Liver (tissue), 9 donors: ENCODE measurements around the gene FAM20C. TPM values are rescaled to one million over a fixed set of nuclear protein-coding genes. Genes with fewer than 3 reads are reported as not detected.

Source experiments
- DNase-seq: peaks from one replicate; pipeline ENCODE4 v3.0.0-alpha.2; 2017; ENCODE audit warnings: low spot score
- H3K27ac ChIP-seq, 2 donors: one replicate each; pipeline ENCODE4 v1.7.0; 2013; ENCODE audit warnings: inconsistent platforms in 2 of 2, low read length in 2 of 2, control low read depth in 1 of 2, low read depth in 1 of 2, mild to moderate bottlenecking in 1 of 2
- H3K27me3 ChIP-seq, 4 donors: one replicate each; pipeline versions ENCODE4 v1.6.1 to v1.7.0; 2013; ENCODE audit warnings: low read length in 3 of 4, inconsistent platforms in 1 of 4, mild to moderate bottlenecking in 1 of 4, moderate library complexity in 1 of 4; ENCODE audit not compliant: control insufficient read depth in 4 of 4, insufficient read depth in 4 of 4
- H3K36me3 ChIP-seq, 4 donors: one replicate each; pipeline versions ENCODE4 v1.6.1 to v1.7.0; 2013; ENCODE audit warnings: low read length in 3 of 4, mild to moderate bottlenecking in 3 of 4, low read depth in 1 of 4, moderate library complexity in 1 of 4; ENCODE audit not compliant: control insufficient read depth in 4 of 4, insufficient read depth in 3 of 4
- H3K4me1 ChIP-seq, 4 donors: one replicate each; pipeline versions ENCODE4 v1.6.1 to v1.7.0; 2013; ENCODE audit warnings: low read length in 3 of 4, mild to moderate bottlenecking in 3 of 4, moderate library complexity in 1 of 4; ENCODE audit not compliant: control insufficient read depth in 4 of 4, insufficient read depth in 4 of 4
- H3K4me3 ChIP-seq, 3 donors: one replicate each; pipeline versions ENCODE4 v1.6.1 to v1.7.0; 2013; ENCODE audit warnings: low read length in 3 of 3, control low read depth in 1 of 3, low read depth in 1 of 3, mild to moderate bottlenecking in 1 of 3
- H3K9ac ChIP-seq, 2 donors: one replicate each; pipeline ENCODE4 v1.7.0; 2013; ENCODE audit warnings: low read length in 2 of 2, mild to moderate bottlenecking in 2 of 2, moderate library complexity in 2 of 2, control low read depth in 1 of 2, low read depth in 1 of 2
- H3K9me3 ChIP-seq, 4 donors: one replicate each; pipeline versions ENCODE4 v1.6.1 to v1.7.0; 2013; ENCODE audit warnings: low read length in 3 of 4; ENCODE audit not compliant: control insufficient read depth in 4 of 4
- ATF3 ChIP-seq: IDR thresholded peaks from 2 replicates; pipeline ENCODE4 v1.6.1; 2016; ENCODE audit warnings: antibody characterized with exemption
- CTCF ChIP-seq: fragments of 150-350 bp; IDR thresholded peaks from 2 replicates; pipeline ENCODE4 v1.5.1; 2017; ENCODE audit warnings: improper control_type of control experiment, low read depth, low read length; ENCODE audit not compliant: missing input control
- EGR1 ChIP-seq, 2 donors: IDR thresholded peaks; 2 replicates each; pipeline ENCODE4 v1.6.1; 2016 to 2018; ENCODE audit warnings: antibody characterized with exemption in 2 of 2, low read depth in 2 of 2
- FOXA1 ChIP-seq: IDR thresholded peaks from 2 replicates; pipeline ENCODE4 v1.6.1; 2016; ENCODE audit warnings: antibody characterized with exemption
- FOXA2 ChIP-seq: IDR thresholded peaks from 2 replicates; pipeline ENCODE4 v1.6.1; 2016; ENCODE audit warnings: antibody characterized with exemption
- GABPA ChIP-seq, 2 donors: IDR thresholded peaks in 1 of 2; conservative IDR thresholded peaks in 1 of 2; 2 replicates each; pipeline ENCODE4 v1.6.1; 2016; ENCODE audit warnings: antibody characterized with exemption in 2 of 2, mild to moderate bottlenecking in 1 of 2, moderate library complexity in 1 of 2
- HNF4A ChIP-seq, 2 donors: conservative IDR thresholded peaks; 2 replicates each; pipeline ENCODE4 v1.6.1; 2016; ENCODE audit warnings: antibody characterized with exemption in 2 of 2, mild to moderate bottlenecking in 2 of 2
- HNF4G ChIP-seq: IDR thresholded peaks from 2 replicates; pipeline ENCODE4 v1.6.1; 2016; ENCODE audit warnings: antibody characterized with exemption
- MAX ChIP-seq: IDR thresholded peaks from 2 replicates; pipeline ENCODE4 v1.6.1; 2016; ENCODE audit warnings: antibody characterized with exemption
- NR2F2 ChIP-seq: IDR thresholded peaks from 2 replicates; pipeline ENCODE4 v1.6.1; 2016; ENCODE audit warnings: antibody characterized with exemption
- RAD21 ChIP-seq, 2 donors: IDR thresholded peaks; 2 replicates each; pipeline ENCODE4 v1.6.1; 2016; ENCODE audit warnings: antibody characterized with exemption in 2 of 2, mild to moderate bottlenecking in 2 of 2
- RXRA ChIP-seq, 2 donors: IDR thresholded peaks; 2 replicates each; pipeline ENCODE4 v1.6.1; 2017 to 2018; ENCODE audit warnings: antibody characterized with exemption in 2 of 2, mild to moderate bottlenecking in 1 of 2
- SP1 ChIP-seq: IDR thresholded peaks from 2 replicates; pipeline ENCODE4 v1.6.1; 2018; ENCODE audit warnings: antibody characterized with exemption, mild to moderate bottlenecking
- TAF1 ChIP-seq: conservative IDR thresholded peaks from 2 replicates; pipeline ENCODE4 v1.6.1; 2016; ENCODE audit warnings: antibody characterized with exemption, mild to moderate bottlenecking
- ZBTB33 ChIP-seq: IDR thresholded peaks from 2 replicates; pipeline ENCODE4 v1.6.1; 2016; ENCODE audit warnings: antibody characterized with exemption
- WGBS: extraction: QIAGEN DNeasy Blood & Tissue Kit; methylation state at CpG from one replicate; pipeline ENCODE4 v1.1.7; 2013; 5-methylcytosine and 5-hydroxymethylcytosine counted together
- polyA plus RNA-seq, 2 donors: library from polyadenylated mRNA; stranded (reverse) in 1 of 2; unstranded in 1 of 2; fragments of 200-250 nt in 1 of 2; fragments of >200 nt in 1 of 2; fragmentation: Nextera tagmentation in 1 of 2; extraction: Ambion mirVana in 1 of 2; gene quantifications; one replicate each; pipeline versions ENCODE4 v1.2.1 to v1.2.3, GENCODE V29; 2013 to 2015
- total RNA-seq, 2 donors: library from RNA; depleted of rRNA; stranded (reverse); fragments of >200 nt; gene quantifications; one replicate each; pipeline ENCODE4 v1.2.3, GENCODE V29; 2014
- donor health status: healthy.
- donor health status: healthy.
- donor health status: healthy.
- donor health status: healthy.
- donor health status: healthy.

The FAM20C gene
- total and polyA plus RNA-seq, 4 donors, result 13.4 to 40.4 (median 31.5) TPM

- Histone ChIP-seq H3K27ac (no peak overlapping the region), H3K4me1 (peaks cover 0 to 6% (median 2%) of the 10 kb centered on the region in 4 donors), H3K36me3 (no peaks in the 10 kb centered on the region), H3K4me3 (no peak overlapping the region), H3K9ac (no peak overlapping the region), H3K9me3 (no peaks in the 10 kb centered on the region), H3K27me3 (peaks cover 5 to 19% (median 8%) of the 10 kb centered on the region in 4 donors)
- 64% methylated on average over 21 of the region's 21 CpGs for WGBS
- no peak for TF ChIP-seq MAX
- TF ChIP-seq CTCF, result no peak
- TF ChIP-seq FOXA1, result no peak
- DNase-seq, result no peak
These were observed 99.2 kb downstream of the FAM20C start for GRCh38 chr7:291373-292092.

- peaks cover 0 to 6% (median 2%) of the 10 kb centered on the region in 4 donors for H3K4me1 ChIP-seq
- no peak for DNase-seq
- no peak overlapping the region for H3K27ac ChIP-seq
- H3K9ac ChIP-seq, result no peak overlapping the region
- TF ChIP-seq RXRA (IDR thresholded peaks at IDR 0.05) (no peak), NR2F2 (no peak), ZBTB33 (no peak), GABPA (IDR thresholded peaks at IDR 0.05 in 1 of 2, conservative IDR thresholded peaks at IDR 0.05 in 1 of 2) (no peak), HNF4G (no peak), RAD21 (IDR thresholded peaks at IDR 0.05) (no peak), CTCF (no peak), EGR1 (IDR thresholded peaks at IDR 0.05; ENCODE audit: low read depth in 2 of 2) (no peak), HNF4A (conservative IDR thresholded peaks at IDR 0.05) (no peak), ATF3 (no peak), FOXA1 (no peak), SP1 (no peak), TAF1 (no peak), FOXA2 (no peak)
- H3K36me3 ChIP-seq, result no peaks in the 10 kb centered on the region
- WGBS, result 73% methylated on average over 7 of the region's 7 CpGs
- no peak overlapping the region for H3K4me3 ChIP-seq
- peaks cover 5 to 19% (median 8%) of the 10 kb centered on the region in 4 donors for H3K27me3 ChIP-seq
- no peaks in the 10 kb centered on the region for H3K9me3 ChIP-seq
These were observed 99.9 kb downstream of the FAM20C start for GRCh38 chr7:292226-292625.
